Right cardiac atrium (tissue), 5 donors: ENCODE measurements around the gene USP37. TPM values are rescaled to one million over a fixed set of nuclear protein-coding genes. Genes with fewer than 3 reads are reported as not detected.
"Not testable (repeated sequence)": the region's sequence is repeated elsewhere in the genome, so short reads cannot be mapped to it uniquely, and the experiment has no call there.

Experiments used
- ATAC-seq, 2 donors: fragments of 200-7000 bp; cut with Tn5 transposase; one replicate each; pipeline versions ENCODE4 v1.8.0 to v1.9.1; 2020; ENCODE audit warnings: moderate library complexity in 2 of 2, mild to moderate bottlenecking in 1 of 2
- DNase-seq, 3 donors: peaks; one replicate each; pipeline ENCODE4 v3.0.0-alpha.2; 2020
- H3K27ac ChIP-seq: one replicate; pipeline ENCODE4 v1.5.1; 2013; ENCODE audit warnings: mild to moderate bottlenecking, low read length, control low read depth, moderate library complexity
- H3K27me3 ChIP-seq: one replicate; pipeline ENCODE4 v1.6.1; 2013; ENCODE audit not compliant: control insufficient read depth, insufficient read depth
- H3K4me1 ChIP-seq: one replicate; pipeline ENCODE4 v1.6.1; 2013; ENCODE audit warnings: low read length; ENCODE audit not compliant: control insufficient read depth, insufficient read depth
- H3K4me3 ChIP-seq: one replicate; pipeline ENCODE4 v1.5.1; 2013; ENCODE audit warnings: low read length, control low read depth
- H3K9me3 ChIP-seq: one replicate; pipeline ENCODE4 v1.6.1; 2013; ENCODE audit warnings: low read length; ENCODE audit not compliant: control insufficient read depth
- WGBS: extraction: QIAGEN DNeasy Blood & Tissue Kit; methylation state at CpG from one replicate; pipeline ENCODE4 v1.1.7; 2013; 5-methylcytosine and 5-hydroxymethylcytosine counted together
- intact Hi-C, 4 donors: fragments of 100-400 bp; cut with DNase I; formaldehyde crosslinking; loops; one replicate each; pipeline versions ENCODE4 v1.11.0 to v1.14.0; 2022 to 2023
- polyA plus RNA-seq: library from polyadenylated mRNA; stranded (reverse); fragments of 200-250 nt; gene quantifications from one replicate; pipeline ENCODE4 v1.2.3, GENCODE V29; 2013
- total RNA-seq, 4 donors: library from RNA; stranded (reverse); fragmentation: NEBNext Ultra II Directional; extraction: Animal tissue kit (Norgen Biotek cat#: 25700); gene quantifications; one replicate each; pipeline ENCODE4 v1.2.1, GENCODE V29; 2021
- donor health status: healthy with polysubstance abuse.
- donor health status: DM: no; HTN: yes; CAD: no.
- donor health status: DM: no; HTN: no; CAD: no.
- donor health status: DM: no; HTN: yes; CAD: no; lungs with severe emphysema.
- donor health status: DM: yes; HTN: yes; CAD: no.

USP37 gene
- total and polyA plus RNA-seq, 5 donors: 1.7 to 9.9 (median 6.8) TPM

DNA sequence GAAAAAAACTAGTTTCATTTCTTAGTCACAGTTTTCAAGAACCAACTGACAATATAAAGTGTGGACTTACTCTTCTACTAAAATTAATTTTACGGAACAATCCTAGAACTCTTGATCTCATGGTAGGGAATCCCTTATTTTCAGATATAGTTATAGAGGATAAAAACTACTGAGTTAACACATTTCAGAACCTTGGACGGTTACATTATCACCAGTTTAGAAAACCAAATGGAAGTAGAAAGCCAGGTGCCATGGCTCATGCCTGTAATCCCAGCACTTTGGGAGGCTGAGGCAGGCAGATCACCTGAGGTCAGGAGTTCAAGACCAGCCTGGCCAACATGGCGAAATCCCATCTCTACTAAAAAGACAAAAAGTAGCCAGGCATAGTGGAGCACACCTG lies 13.9 kb downstream of the USP37 start:
- H3K27me3 ChIP-seq, ATAC-seq, DNase-seq, H3K4me1 ChIP-seq, H3K9me3 ChIP-seq, H3K4me3 ChIP-seq, intact Hi-C loops, H3K27ac ChIP-seq: not testable (repeated sequence)
- WGBS: 94% methylated on average over 3 of the region's 3 CpGs

DNA sequence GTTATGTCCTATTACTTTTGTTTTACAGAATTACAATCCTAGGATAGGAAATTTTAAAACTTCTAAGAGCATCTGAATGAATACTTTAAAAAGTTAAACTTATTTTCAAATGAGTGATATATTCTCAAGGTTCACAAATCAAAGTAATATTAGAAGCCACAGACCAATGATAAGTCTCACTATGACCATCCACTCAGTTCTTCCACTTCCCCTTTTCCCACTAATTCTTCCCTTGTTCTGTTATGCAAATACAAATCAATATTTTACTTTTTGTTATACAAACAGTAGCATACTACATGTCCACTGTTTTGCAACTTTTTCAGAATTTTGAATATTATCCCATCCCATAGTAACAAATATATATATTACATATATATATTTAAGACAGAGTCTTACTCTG lies 20.2 kb downstream of the USP37 start:
- Histone ChIP-seq H3K27me3 (no peaks in the 10 kb centered on the region), H3K4me1 (no peaks in the 10 kb centered on the region), H3K27ac (no peak overlapping the region), H3K9me3 (no peaks in the 10 kb centered on the region), H3K4me3 (no peak overlapping the region)
- intact Hi-C loops: no loop called here
- no peak for DNase-seq
- ATAC-seq: no peak

DNA sequence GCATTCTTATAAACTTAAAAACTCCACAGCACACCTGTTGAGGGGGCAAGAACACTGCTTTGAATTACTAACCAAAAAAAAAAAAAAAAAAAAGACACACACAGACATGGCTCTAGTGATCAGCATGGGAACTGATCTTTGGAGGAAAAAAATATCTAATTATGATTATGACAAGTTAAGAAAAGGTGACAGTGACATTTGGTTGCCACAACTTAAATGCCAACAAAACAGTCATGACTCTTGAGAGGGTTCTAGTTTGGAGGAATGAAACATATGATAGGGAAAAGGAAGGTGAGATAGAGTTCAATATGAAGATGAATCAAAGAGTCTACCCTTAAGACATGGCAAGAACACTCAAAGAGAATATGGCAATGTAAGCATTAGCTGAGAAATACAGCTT lies 20.6 kb downstream of the USP37 start:
- DNase-seq (no peak), ATAC-seq (no peak)
- H3K9me3 ChIP-seq: no peaks in the 10 kb centered on the region
- intact Hi-C loops: no loop called here
- H3K27me3 ChIP-seq: no peaks in the 10 kb centered on the region
- no peaks in the 10 kb centered on the region for H3K4me1 ChIP-seq
- H3K27ac ChIP-seq: no peak overlapping the region
- no peak overlapping the region for H3K4me3 ChIP-seq

DNA sequence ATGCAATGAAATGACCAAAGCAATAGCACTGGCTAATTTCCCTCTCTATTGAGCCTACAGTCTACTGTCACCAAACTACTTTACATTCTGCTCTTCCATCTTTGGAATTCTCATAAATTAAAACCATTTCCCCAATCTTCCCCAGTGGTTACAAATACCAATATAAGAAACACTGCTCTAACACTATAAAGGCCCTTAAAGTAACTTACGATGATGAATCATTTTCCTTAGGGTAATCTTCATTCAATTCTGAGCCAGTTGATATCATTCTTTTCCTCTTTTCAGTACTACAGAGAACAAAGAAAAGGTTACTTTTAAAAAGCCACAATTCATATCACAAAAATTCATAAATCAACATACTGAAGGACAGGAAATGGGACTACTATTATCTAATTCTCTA lies 22.1 kb downstream of the USP37 start:
- H3K9me3 ChIP-seq: no peaks in the 10 kb centered on the region
- 99% methylated on average over 1 of the region's 1 CpG for WGBS
- DNase-seq: no peak
- intact Hi-C loops: no loop called here
- H3K27me3 ChIP-seq: no peaks in the 10 kb centered on the region
- no peaks in the 10 kb centered on the region for H3K4me1 ChIP-seq
- no peak for ATAC-seq
- H3K4me3 ChIP-seq: no peak overlapping the region
- no peak overlapping the region for H3K27ac ChIP-seq

DNA sequence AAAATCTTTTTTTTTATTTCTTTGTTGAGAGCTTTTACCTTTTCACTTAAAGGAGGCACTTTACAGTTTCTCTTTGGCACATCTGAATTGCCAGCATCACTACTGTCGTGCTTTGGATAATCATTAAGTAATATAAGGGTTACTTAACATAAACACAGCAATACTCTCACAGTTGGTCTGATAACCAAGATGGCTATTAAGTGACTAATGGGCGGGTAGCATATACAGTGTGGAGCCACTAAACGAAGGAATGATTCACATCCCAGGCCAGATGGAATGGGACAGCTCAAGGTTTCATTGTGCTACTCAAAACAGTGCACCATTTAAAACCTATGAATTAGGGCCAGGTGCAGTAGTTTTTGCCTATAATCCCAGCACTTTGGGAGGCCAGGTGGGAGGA lies 28.1 kb downstream of the USP37 start:
- no peak for DNase-seq
- intact Hi-C loops: no loop called here
- no peak for ATAC-seq

DNA sequence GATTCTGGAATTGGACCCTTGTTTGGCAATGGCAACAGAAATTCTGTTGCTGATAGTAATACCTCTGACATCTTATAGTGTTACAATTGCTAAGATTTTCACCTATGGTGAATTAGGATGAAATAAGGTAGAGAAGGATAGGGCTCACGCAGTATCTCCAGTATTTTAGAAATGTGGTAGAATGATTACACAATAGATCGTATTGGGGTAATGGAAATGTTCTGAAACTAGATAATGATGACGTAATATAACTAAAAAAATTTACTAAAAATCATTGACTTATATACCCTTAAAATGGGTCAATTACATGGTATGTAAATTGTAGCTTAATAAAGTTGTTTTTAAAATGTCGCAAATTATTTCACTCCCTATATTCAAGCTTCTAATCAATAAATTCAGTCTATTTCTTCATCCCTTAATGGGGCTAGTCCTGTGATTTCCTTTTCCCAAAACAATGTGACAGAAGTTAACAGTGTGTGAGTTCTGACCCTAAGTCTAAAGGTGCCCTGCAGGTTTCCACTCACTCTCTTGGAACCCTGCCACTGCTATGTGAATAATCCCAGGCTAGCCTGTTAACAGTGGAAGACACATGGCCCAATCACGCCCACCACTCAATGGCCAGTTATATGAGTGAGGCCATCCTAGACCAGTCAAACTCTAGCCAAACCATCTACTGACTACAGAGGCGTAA lies 31.2 kb downstream of the USP37 start:
- Histone ChIP-seq H3K27me3 (no peaks in the 10 kb centered on the region), H3K27ac (no peak overlapping the region), H3K4me1 (no peaks in the 10 kb centered on the region), H3K9me3 (no peaks in the 10 kb centered on the region), H3K4me3 (no peak overlapping the region)
- WGBS: 96% methylated on average over 6 of the region's 6 CpGs
- intact Hi-C loops: no loop called here
- ATAC-seq (no peak), DNase-seq (no peak)

More for the DNA sequence above, 28.1 kb downstream of the USP37 start:
- H3K27ac ChIP-seq: no peak overlapping the region
- H3K4me3 ChIP-seq: no peak overlapping the region
- 89% methylated on average over 3 of the region's 3 CpGs for WGBS
- no peaks in the 10 kb centered on the region for H3K9me3 ChIP-seq
- no peaks in the 10 kb centered on the region for H3K27me3 ChIP-seq
- no peaks in the 10 kb centered on the region for H3K4me1 ChIP-seq

DNA sequence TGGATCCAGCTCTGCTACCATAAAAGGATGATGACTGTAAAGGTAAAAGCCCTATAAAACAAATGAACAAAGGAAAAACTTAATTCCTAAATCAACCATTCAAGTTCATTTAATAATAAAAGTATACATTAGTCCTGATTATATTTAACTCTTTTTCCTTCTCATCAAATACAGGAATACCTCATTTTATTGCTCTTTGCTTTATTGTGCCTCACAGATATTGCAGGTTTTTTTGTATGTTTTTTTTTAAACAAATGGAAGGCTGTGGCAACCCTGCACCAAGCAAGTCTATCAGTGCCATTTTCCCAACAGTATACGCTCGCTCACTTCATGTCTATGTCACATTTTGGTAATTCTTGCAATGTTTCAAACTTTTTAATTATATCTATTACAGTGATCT lies 38.2 kb downstream of the USP37 start:
- 97% methylated on average over 2 of the region's 2 CpGs for WGBS
- ATAC-seq: no peak
- H3K9me3 ChIP-seq: no peaks in the 10 kb centered on the region
- no peak for DNase-seq
- H3K4me1 ChIP-seq: no peaks in the 10 kb centered on the region
- H3K27ac ChIP-seq: no peak overlapping the region
- no peak overlapping the region for H3K4me3 ChIP-seq
- intact Hi-C loops: no loop called here
- H3K27me3 ChIP-seq: no peaks in the 10 kb centered on the region

DNA sequence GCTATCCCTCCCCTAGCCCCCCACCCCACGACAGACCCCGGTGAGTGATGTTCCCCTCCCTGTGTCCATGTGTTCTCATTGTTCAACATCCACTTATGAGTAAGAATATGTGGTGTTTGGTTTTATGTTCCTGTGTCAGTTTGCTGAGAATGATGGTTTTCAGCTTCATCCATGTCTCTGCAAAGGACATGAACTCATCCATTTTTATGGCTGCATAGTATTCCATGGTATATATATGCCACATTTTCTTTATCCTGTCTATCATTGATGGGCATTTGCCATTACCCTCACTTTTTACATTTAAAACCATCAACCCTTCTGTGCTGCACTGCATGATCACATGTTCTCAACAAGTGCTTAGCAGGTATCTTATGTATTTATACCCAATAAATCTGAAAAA lies 39.7 kb downstream of the USP37 start:
- intact Hi-C loops, ATAC-seq, H3K9me3 ChIP-seq, DNase-seq, H3K4me1 ChIP-seq, H3K27ac ChIP-seq, H3K4me3 ChIP-seq, H3K27me3 ChIP-seq: not testable (repeated sequence)
- WGBS: 98% methylated on average over 2 of the region's 2 CpGs

DNA sequence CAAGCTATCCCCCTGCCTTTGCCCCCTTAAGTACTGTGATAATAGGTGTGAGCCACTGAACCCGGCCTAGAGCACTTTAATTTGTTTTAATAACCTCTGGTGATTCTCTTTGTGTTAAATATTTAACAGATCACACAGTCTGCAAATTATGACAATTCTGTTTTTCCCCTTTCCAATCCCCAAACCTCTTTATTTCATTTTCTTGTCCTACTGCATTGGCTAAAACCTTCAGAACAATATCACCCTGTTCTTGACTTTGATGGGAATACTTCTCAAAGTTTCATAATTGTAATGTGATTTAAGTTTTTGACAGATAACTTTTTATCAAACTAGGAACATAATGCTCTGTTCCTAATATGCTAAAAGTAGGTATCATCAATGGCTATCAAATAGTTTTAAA lies 44.5 kb downstream of the USP37 start:
- WGBS: 98% methylated on average over 1 of the region's 1 CpG
- no peak for DNase-seq
- intact Hi-C loops: no loop called here
- no peak for ATAC-seq
- Histone ChIP-seq H3K4me3 (no peak overlapping the region), H3K4me1 (no peaks in the 10 kb centered on the region), H3K9me3 (no peaks in the 10 kb centered on the region), H3K27ac (no peak overlapping the region), H3K27me3 (no peaks in the 10 kb centered on the region)

DNA sequence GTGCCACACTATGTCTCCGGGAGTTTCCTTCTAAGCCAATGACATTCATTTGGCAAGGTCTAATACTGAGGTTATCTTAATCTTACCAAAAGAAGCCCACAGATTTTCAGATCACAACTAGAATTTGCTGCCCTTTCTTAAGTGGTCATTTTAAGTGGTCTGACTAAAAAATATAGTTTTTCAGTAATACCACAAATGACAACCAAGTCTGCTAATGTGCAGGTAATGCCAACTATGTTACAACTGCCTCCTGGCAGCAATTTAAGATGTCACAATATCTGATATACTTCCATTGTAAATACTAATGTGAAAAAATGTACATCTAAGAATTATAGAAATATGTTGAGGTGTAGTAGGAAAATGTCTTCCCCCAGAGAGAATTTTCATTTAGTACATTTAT lies 49.3 kb downstream of the USP37 start:
- no peaks in the 10 kb centered on the region for H3K9me3 ChIP-seq
- intact Hi-C loops: no loop called here
- H3K27me3 ChIP-seq: no peaks in the 10 kb centered on the region
- no peaks in the 10 kb centered on the region for H3K4me1 ChIP-seq
- H3K4me3 ChIP-seq: no peak overlapping the region
- ATAC-seq: no peak
- H3K27ac ChIP-seq: no peak overlapping the region
- DNase-seq: no peak
- 92% methylated on average over 1 of the region's 1 CpG for WGBS

DNA sequence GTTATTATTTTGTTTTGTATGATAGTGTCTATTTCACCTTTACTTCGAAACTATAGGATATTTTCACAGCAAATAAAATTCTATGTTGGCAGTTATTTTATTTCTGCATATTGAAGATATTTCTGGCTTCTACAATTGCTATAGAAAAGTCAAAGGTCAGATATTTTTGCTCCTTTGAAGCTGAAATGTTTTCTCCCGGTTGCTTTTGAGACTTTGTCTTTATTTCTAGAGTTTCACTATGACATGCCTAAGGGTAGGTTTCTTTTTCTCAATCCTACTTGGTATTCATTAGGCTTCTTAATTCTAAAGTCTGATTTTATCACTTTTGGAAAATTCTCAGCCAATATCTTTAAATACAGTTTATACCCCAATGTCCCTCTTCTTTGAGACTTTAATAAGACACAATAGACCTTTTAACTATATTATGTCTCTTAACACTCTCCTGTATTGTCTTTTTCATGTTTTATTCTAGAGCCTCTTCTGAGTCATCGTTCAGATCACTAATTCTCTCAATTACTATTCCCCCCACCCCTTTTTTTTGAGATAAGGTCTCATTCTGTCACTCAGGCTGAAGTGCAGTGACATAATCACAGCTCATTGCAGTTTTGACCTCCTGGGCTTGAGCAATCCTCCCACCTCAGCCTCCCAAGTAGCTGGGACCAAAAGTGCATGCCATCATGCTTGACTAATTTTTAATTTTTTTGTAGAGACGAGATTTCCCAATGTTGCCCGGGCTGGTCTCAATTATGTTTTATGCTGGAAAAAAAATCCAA lies 50.5 kb downstream of the USP37 start:
- WGBS: 83% methylated on average over 5 of the region's 5 CpGs
- DNase-seq (no peak), ATAC-seq (no peak)
- no peaks in the 10 kb centered on the region for H3K27me3 ChIP-seq
- H3K4me1 ChIP-seq: no peaks in the 10 kb centered on the region
- H3K9me3 ChIP-seq: no peaks in the 10 kb centered on the region
- intact Hi-C loops: no loop called here
- H3K27ac ChIP-seq: no peak overlapping the region
- no peak overlapping the region for H3K4me3 ChIP-seq
